ENCODE measurements around the gene FAM241B.

- TF ChIP-seq, protein P1, sequence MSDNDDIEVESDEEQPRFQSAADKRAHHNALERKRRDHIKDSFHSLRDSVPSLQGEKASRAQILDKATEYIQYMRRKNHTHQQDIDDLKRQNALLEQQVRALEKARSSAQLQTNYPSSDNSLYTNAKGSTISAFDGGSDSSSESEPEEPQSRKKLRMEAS (IDR thresholded peaks at IDR 0.05), result no peak
- no peak for TF ChIP-seq SP1 (IDR thresholded peaks at IDR 0.05; ENCODE audit: low read depth)
- no peak for TF ChIP-seq TCF7L2 (IDR thresholded peaks at IDR 0.05; ENCODE audit: borderline replicate concordance, extremely low read depth, insufficient read depth, insufficient read length)
- TF ChIP-seq ATF3 (IDR thresholded peaks at IDR 0.05), result no peak
- no peak for TF ChIP-seq EZH2 (IDR thresholded peaks at IDR 0.05)
Observed at GRCh38 chr10:69655868-69656555, 26.0 kb downstream of the FAM241B start.

Measured in HCT116 (cell line).